MM.1S (cell line): ENCODE data around the gene CISD3.

ENCODE experiments used
- DNase-seq: peaks from one replicate; pipeline ENCODE4 v3.0.0-alpha.2; 2015
- H2AFZ ChIP-seq: fragments of 300-600 bp; sonication (generic); 2 replicates; pipeline ENCODE4 v1.6.0; 2016; ENCODE audit warnings: antibody characterized with exemption, low read length
- H3F3A ChIP-seq: fragments of 300-600 bp; sonication (generic); 2 replicates; pipeline ENCODE4 v1.6.1; 2016; ENCODE audit warnings: mild to moderate bottlenecking, antibody characterized with exemption, low read length, moderate library complexity, mixed read lengths; ENCODE audit not compliant: insufficient read depth
- H3K27ac ChIP-seq: fragments of 300-600 bp; sonication (generic); 2 replicates; pipeline ENCODE4 v1.5.1; 2016; ENCODE audit warnings: mild to moderate bottlenecking, low read length
- H3K27me3 ChIP-seq: fragments of 300-600 bp; sonication (generic); replicated peaks from 2 replicates; pipeline ENCODE4 v1.6.0; 2016; ENCODE audit warnings: low read length; ENCODE audit not compliant: insufficient read depth
- H3K36me3 ChIP-seq: fragments of 300-600 bp; sonication (generic); replicated peaks from 2 replicates; pipeline ENCODE4 v1.6.1; 2016; ENCODE audit warnings: mild to moderate bottlenecking, low read length, mixed read lengths; ENCODE audit not compliant: insufficient read depth
- H3K4me1 ChIP-seq: fragments of 300-600 bp; sonication (generic); 2 replicates; pipeline ENCODE4 v1.6.1; 2016; ENCODE audit warnings: low read length, mixed read lengths
- H3K4me2 ChIP-seq: fragments of 300-600 bp; sonication (generic); 2 replicates; pipeline ENCODE4 v1.6.0; 2016; ENCODE audit warnings: low read depth, low read length
- H3K4me3 ChIP-seq: fragments of 300-600 bp; sonication (generic); 2 replicates; pipeline ENCODE4 v1.5.1; 2016; ENCODE audit warnings: low read length, mixed read lengths
- H3K79me2 ChIP-seq: fragments of 300-600 bp; sonication (generic); 2 replicates; pipeline ENCODE4 v1.6.1; 2016; ENCODE audit warnings: mixed run types, low read length, mixed read lengths
- H3K9ac ChIP-seq: fragments of 300-600 bp; sonication (generic); 2 replicates; pipeline ENCODE4 v1.6.1; 2016; ENCODE audit warnings: low read length, mixed read lengths
- H3K9me2 ChIP-seq: fragments of 300-600 bp; sonication (generic); replicated peaks from 2 replicates; pipeline ENCODE4 v1.6.1; 2016; ENCODE audit warnings: mild to moderate bottlenecking, low read length, mixed read lengths; ENCODE audit not compliant: insufficient read depth
- H3K9me3 ChIP-seq: fragments of 300-600 bp; sonication (generic); replicated peaks from 2 replicates; pipeline ENCODE4 v1.6.1; 2016; ENCODE audit warnings: mild to moderate bottlenecking, low read length, mixed read lengths; ENCODE audit not compliant: insufficient read depth
- H4K20me1 ChIP-seq: fragments of 300-600 bp; sonication (generic); 2 replicates; pipeline ENCODE4 v1.6.1; 2016; ENCODE audit warnings: mild to moderate bottlenecking, low read length, moderate library complexity, mixed read lengths; ENCODE audit not compliant: insufficient read depth
- EZH2 ChIP-seq: fragments of 300-600 bp; sonication (generic); optimal IDR thresholded peaks from 2 replicates; pipeline ENCODE3; 2017; ENCODE audit warnings: low read depth, mild to moderate bottlenecking, antibody characterized with exemption, low read length, mixed read lengths
- EZH2phosphoT487 ChIP-seq: fragments of 300-600 bp; sonication (generic); IDR thresholded peaks from 2 replicates; pipeline ENCODE4 v1.6.1; 2018; ENCODE audit warnings: antibody characterized with exemption, low read length
- TF ChIP-seq, protein P1 (sequence below): fragments of 300-600 bp; sonication (generic); IDR thresholded peaks from 2 replicates; pipeline ENCODE4 v1.5.1; 2016; ENCODE audit warnings: antibody characterized with exemption, low read length, mixed read lengths

The CISD3 gene

DNA sequence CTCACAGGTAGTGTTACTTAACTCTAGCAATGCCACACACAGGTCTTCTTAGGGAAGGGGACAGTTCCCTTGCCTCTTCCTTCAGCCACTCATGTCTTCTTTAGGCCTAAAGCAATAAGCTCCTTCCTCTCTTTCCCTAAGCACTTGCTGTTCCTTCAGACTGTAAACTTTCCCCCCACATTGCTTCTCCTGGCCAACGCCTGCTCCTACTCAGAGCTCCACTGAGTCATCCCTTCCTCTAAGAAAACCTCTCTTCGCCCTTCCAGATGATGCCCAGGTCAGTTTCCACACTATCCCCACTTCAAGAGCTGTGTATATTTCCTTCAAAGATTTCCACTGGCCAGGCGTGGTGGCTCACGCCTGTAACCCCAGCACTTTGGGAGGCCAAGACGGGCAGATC lies 42.9 kb upstream of the CISD3 start:
- no peaks in the 10 kb centered on the region for H3K9me2 ChIP-seq
- no peak overlapping the region for H3K4me2 ChIP-seq
- no peaks in the 10 kb centered on the region for H3K27me3 ChIP-seq
- H2AFZ ChIP-seq: no peak overlapping the region
- no peak overlapping the region for H3K9ac ChIP-seq
- no peaks in the 10 kb centered on the region for H3K36me3 ChIP-seq
- no peak overlapping the region for H3K4me3 ChIP-seq
- no peak for DNase-seq
- no peaks in the 10 kb centered on the region for H3K9me3 ChIP-seq
- no peak overlapping the region for H3K27ac ChIP-seq
- H3K4me1 ChIP-seq: no peaks in the 10 kb centered on the region
- no peaks in the 10 kb centered on the region for H3K79me2 ChIP-seq
- no peaks in the 10 kb centered on the region for H3F3A ChIP-seq
- H4K20me1 ChIP-seq: no peaks in the 10 kb centered on the region
- TF ChIP-seq EZH2 (no peak), EZH2phosphoT487 (no peak)
- TF ChIP-seq, protein P1, sequence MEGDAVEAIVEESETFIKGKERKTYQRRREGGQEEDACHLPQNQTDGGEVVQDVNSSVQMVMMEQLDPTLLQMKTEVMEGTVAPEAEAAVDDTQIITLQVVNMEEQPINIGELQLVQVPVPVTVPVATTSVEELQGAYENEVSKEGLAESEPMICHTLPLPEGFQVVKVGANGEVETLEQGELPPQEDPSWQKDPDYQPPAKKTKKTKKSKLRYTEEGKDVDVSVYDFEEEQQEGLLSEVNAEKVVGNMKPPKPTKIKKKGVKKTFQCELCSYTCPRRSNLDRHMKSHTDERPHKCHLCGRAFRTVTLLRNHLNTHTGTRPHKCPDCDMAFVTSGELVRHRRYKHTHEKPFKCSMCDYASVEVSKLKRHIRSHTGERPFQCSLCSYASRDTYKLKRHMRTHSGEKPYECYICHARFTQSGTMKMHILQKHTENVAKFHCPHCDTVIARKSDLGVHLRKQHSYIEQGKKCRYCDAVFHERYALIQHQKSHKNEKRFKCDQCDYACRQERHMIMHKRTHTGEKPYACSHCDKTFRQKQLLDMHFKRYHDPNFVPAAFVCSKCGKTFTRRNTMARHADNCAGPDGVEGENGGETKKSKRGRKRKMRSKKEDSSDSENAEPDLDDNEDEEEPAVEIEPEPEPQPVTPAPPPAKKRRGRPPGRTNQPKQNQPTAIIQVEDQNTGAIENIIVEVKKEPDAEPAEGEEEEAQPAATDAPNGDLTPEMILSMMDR: no peak

DNA sequence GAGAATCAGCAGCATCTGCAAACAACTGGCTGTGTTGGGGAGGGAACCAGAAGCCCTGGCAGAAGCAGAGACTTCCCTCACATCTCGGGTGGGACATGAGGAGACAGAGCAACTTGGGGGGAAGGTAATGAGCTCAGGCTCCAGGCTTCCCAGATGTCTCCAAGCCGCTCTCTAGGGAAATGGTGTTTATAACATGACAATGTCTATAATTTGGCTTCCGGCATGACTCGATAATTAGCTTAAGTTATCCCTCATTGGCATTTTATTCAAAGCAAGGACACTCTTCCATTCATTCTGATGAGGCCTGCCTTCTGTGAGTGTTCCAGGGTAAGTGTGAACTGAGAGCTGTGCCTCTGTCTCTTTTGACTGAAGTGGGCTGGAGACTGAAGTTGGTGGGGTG lies 39.8 kb upstream of the CISD3 start:
- H3K9me3 ChIP-seq: no peaks in the 10 kb centered on the region
- no peaks in the 10 kb centered on the region for H3K4me1 ChIP-seq
- no peaks in the 10 kb centered on the region for H3K79me2 ChIP-seq
- no peak overlapping the region for H3K4me2 ChIP-seq
- no peak overlapping the region for H3K4me3 ChIP-seq
- H3K27me3 ChIP-seq: no peaks in the 10 kb centered on the region
- H3K9me2 ChIP-seq: no peaks in the 10 kb centered on the region
- H2AFZ ChIP-seq: no peak overlapping the region
- H3F3A ChIP-seq: no peaks in the 10 kb centered on the region
- H4K20me1 ChIP-seq: no peaks in the 10 kb centered on the region
- no peak for TF ChIP-seq EZH2phosphoT487
- TF ChIP-seq, protein P1: no peak
- no peak for TF ChIP-seq EZH2
- no peaks in the 10 kb centered on the region for H3K36me3 ChIP-seq
- no peak for DNase-seq
- H3K9ac ChIP-seq: no peak overlapping the region
- H3K27ac ChIP-seq: no peak overlapping the region

DNA sequence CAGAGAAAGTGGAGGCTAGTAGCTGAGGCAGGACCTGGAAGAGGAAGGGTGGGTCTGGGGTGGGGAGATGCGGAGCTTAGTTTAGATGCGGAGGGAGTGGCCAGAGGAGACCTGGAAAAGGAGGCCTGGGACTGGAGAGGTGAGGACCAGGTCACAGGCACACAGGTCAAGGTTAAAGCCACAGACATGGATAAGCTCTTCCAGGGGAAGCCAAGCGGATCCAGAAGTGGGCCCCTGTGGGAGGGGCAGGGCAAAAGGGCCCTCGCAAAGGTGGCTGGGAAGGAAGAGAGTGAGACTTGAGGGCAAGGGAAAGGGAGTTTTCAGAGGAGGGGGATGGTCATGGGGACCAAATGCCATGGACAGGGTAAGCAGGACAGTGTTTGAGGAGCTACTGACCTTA lies 39.0 kb upstream of the CISD3 start:
- Histone ChIP-seq H3K27me3 (no peaks in the 10 kb centered on the region), H3K9me3 (no peaks in the 10 kb centered on the region), H3K9ac (no peak overlapping the region), H3K4me2 (no peak overlapping the region), H2AFZ (no peak overlapping the region), H3K36me3 (no peaks in the 10 kb centered on the region), H3K27ac (no peak overlapping the region), H3K79me2 (no peaks in the 10 kb centered on the region), H3K4me3 (no peak overlapping the region), H3K4me1 (no peaks in the 10 kb centered on the region), H4K20me1 (no peaks in the 10 kb centered on the region), H3K9me2 (no peaks in the 10 kb centered on the region), H3F3A (no peaks in the 10 kb centered on the region)
- TF ChIP-seq EZH2: no peak
- TF ChIP-seq, protein P1: no peak
- no peak for TF ChIP-seq EZH2phosphoT487
- DNase-seq: no peak
